HCT116 (cell line): ENCODE data around the gene HERPUD1. TPM values are rescaled to one million over a fixed set of nuclear protein-coding genes. Genes with fewer than 3 reads are reported as not detected.

Source experiments
- ATAC-seq: fragments of 200-7000 bp; cut with Tn5 transposase; 2 replicates; pipeline ENCODE4 v1.9.1; 2020; ENCODE audit warnings: mild to moderate bottlenecking, moderate library complexity
- BruUV-seq: library from RNA; stranded (reverse); fragments of 400-500 nt; replicated peaks from 2 replicates; lab custom pipeline; 2021; lab: Mats Ljungman, UMichigan
- CTCF ChIA-PET: fragments of 300-600 bp; sonication (Branson Sonifier 250); formaldehyde crosslinking; loops from one replicate; lab custom pipeline; 2021; ENCODE audit warnings: antibody characterized with exemption; lab: Charles Lee
- POLR2A ChIA-PET: fragments of 300-600, 350-600 bp; sonication (Branson Sonifier 250); formaldehyde crosslinking; loops from one replicate; lab custom pipeline; 2021; ENCODE audit warnings: antibody characterized with exemption; lab: Charles Lee
- RAD21 ChIA-PET, 2 experiments: fragments of 300-600 bp; sonication (Branson Sonifier 250); formaldehyde crosslinking; loops; one replicate each; lab custom pipeline; 2023; ENCODE audit warnings: low total read pairs in 2 of 2; ENCODE audit not compliant: uncharacterized antibody in 2 of 2, unreplicated experiment in 2 of 2, low non-redundant PET in 1 of 2; lab: Charles Lee
- DNase-seq: peaks from one replicate; pipeline ENCODE4 v3.0.0-alpha.2; 2010; ENCODE audit warnings: low read depth, low spot score
- H2AFZ ChIP-seq: fragments of 200-600 bp; shearing (Covaris generic), sonication (generic); 2 replicates; pipeline ENCODE4 v1.6.1; 2017; ENCODE audit warnings: low read depth, mixed run types, mixed read lengths, antibody characterized with exemption, low read length; ENCODE audit not compliant: poor library complexity, severe bottlenecking
- H3K27ac ChIP-seq: 2 replicates; pipeline ENCODE4 v1.5.1; 2012; ENCODE audit warnings: low read depth, low read length
- H3K27me3 ChIP-seq: fragments of 200-600 bp; sonication (generic); 2 replicates; pipeline ENCODE4 v1.6.1; 2016; ENCODE audit warnings: mixed run types, low read length, mixed read lengths; ENCODE audit not compliant: insufficient read depth
- H3K36me3 ChIP-seq, 2 experiments: fragments of 200-500 bp in 1 of 2; fragments of 200-600 bp in 1 of 2; sonication (Bioruptor generic) in 1 of 2; sonication (generic) in 1 of 2; 2 replicates each; pipeline versions ENCODE4 v1.5.1 to v1.6.1; 2014 to 2016; ENCODE audit warnings: low read length in 2 of 2, inconsistent platforms in 1 of 2, mixed read lengths in 1 of 2, mixed run types in 1 of 2; ENCODE audit not compliant: insufficient read depth in 2 of 2, control insufficient read depth in 1 of 2
- H3K4me1 ChIP-seq, 2 experiments: fragments of 200-600 bp in 1 of 2; sonication (generic) in 1 of 2; 2 replicates each; pipeline versions ENCODE4 v1.5.1 to v1.6.1; 2012 to 2017; ENCODE audit warnings: low read length in 2 of 2, inconsistent platforms in 1 of 2, mild to moderate bottlenecking in 1 of 2, mixed read lengths in 1 of 2, mixed run types in 1 of 2, moderate library complexity in 1 of 2; ENCODE audit not compliant: insufficient read depth in 2 of 2, control insufficient read depth in 1 of 2
- H3K4me2 ChIP-seq: fragments of 200-600 bp; sonication (generic); 2 replicates; pipeline ENCODE4 v1.6.1; 2017; ENCODE audit warnings: mixed run types, low read length, mixed read lengths
- H3K4me3 ChIP-seq, 2 experiments: fragments of 200-600 bp in 1 of 2; sonication (generic) in 1 of 2; replicated peaks in 1 of 2; 2 replicates each; pipeline ENCODE4 v1.5.1; 2011 to 2016; ENCODE audit warnings: low read length in 2 of 2, control low read depth in 1 of 2, low read depth in 1 of 2, mild to moderate bottlenecking in 1 of 2, mixed read lengths in 1 of 2, mixed run types in 1 of 2
- H3K79me2 ChIP-seq: fragments of 200-600 bp; sonication (generic); 2 replicates; pipeline ENCODE4 v1.6.1; 2017; ENCODE audit warnings: mild to moderate bottlenecking, mixed run types, low read length, moderate library complexity, mixed read lengths; ENCODE audit not compliant: insufficient read depth
- H3K9ac ChIP-seq: fragments of 200-600 bp; sonication (generic); 2 replicates; pipeline ENCODE4 v1.6.1; 2016; ENCODE audit warnings: low read length, mixed read lengths
- H3K9me2 ChIP-seq: fragments of 200-600 bp; sonication (generic), shearing (Covaris generic); 2 replicates; pipeline ENCODE4 v1.6.1; 2017; ENCODE audit warnings: mixed run types, mild to moderate bottlenecking, moderate library complexity; ENCODE audit not compliant: insufficient read depth
- H3K9me3 ChIP-seq, 2 experiments: fragments of 200-500 bp in 1 of 2; fragments of 200-600 bp in 1 of 2; sonication (Bioruptor generic) in 1 of 2; sonication (generic) in 1 of 2; 2 replicates each; pipeline ENCODE4 v1.6.1; 2014 to 2017; ENCODE audit warnings: low read length in 2 of 2, mixed read lengths in 2 of 2, inconsistent platforms in 1 of 2, low read depth in 1 of 2, mild to moderate bottlenecking in 1 of 2, mixed run types in 1 of 2, moderate library complexity in 1 of 2; ENCODE audit not compliant: control insufficient read depth in 1 of 2, insufficient read depth in 1 of 2
- H4K20me1 ChIP-seq: fragments of 200-600 bp; sonication (generic), shearing (Covaris generic); 2 replicates; pipeline ENCODE4 v1.6.1; 2017; ENCODE audit warnings: mixed run types, mild to moderate bottlenecking, moderate library complexity; ENCODE audit not compliant: insufficient read depth
- CBX3 ChIP-seq: IDR thresholded peaks from 2 replicates; pipeline ENCODE4 v1.6.1; 2012; ENCODE audit warnings: low read depth
- CEBPB ChIP-seq: IDR thresholded peaks from 2 replicates; pipeline ENCODE4 v1.6.1; 2012; ENCODE audit warnings: low read depth
- CTCF ChIP-seq, 3 experiments: fragments of 200-600 bp in 1 of 3; sonication (generic) in 1 of 3; IDR thresholded peaks in 2 of 3; conservative IDR thresholded peaks in 1 of 3; 2 replicates each; pipeline ENCODE4 v1.5.1; 2012 to 2017; ENCODE audit warnings: low read depth in 2 of 3, low read length in 2 of 3, antibody characterized with exemption in 1 of 3, borderline replicate concordance in 1 of 3, control low read depth in 1 of 3, mild to moderate bottlenecking in 1 of 3, mixed read lengths in 1 of 3, mixed run types in 1 of 3, moderate library complexity in 1 of 3; ENCODE audit not compliant: insufficient read depth in 1 of 3
- EGR1 ChIP-seq: IDR thresholded peaks from 2 replicates; pipeline ENCODE4 v1.6.1; 2012; ENCODE audit warnings: low read depth
- ELF1 ChIP-seq: IDR thresholded peaks from 2 replicates; pipeline ENCODE4 v1.6.1; 2012; ENCODE audit warnings: low read depth, borderline replicate concordance
- EZH2phosphoT487 ChIP-seq: fragments of 200-600 bp; IDR thresholded peaks from 2 replicates; pipeline ENCODE4 v1.6.1; 2018; ENCODE audit warnings: antibody characterized with exemption, borderline replicate concordance
- FOSL1 ChIP-seq: IDR thresholded peaks from 2 replicates; pipeline ENCODE4 v1.6.1; 2012; ENCODE audit warnings: low read depth
- JUND ChIP-seq: IDR thresholded peaks from 2 replicates; pipeline ENCODE4 v1.6.1; 2012
- POLR2A ChIP-seq: IDR thresholded peaks from 2 replicates; pipeline ENCODE4 v1.7.0; 2011; ENCODE audit warnings: borderline replicate concordance; ENCODE audit not compliant: insufficient read depth, insufficient read length; ENCODE audit errors: extremely low read depth
- RAD21 ChIP-seq: IDR thresholded peaks from 2 replicates; pipeline ENCODE4 v1.6.1; 2012; ENCODE audit warnings: low read depth, mild to moderate bottlenecking
- SP1 ChIP-seq: IDR thresholded peaks from 2 replicates; pipeline ENCODE4 v1.6.1; 2012; ENCODE audit warnings: low read depth
- SRF ChIP-seq: IDR thresholded peaks from 2 replicates; pipeline ENCODE4 v1.6.1; 2012; ENCODE audit warnings: low read depth
- TCF7L2 ChIP-seq: IDR thresholded peaks from 2 replicates; pipeline ENCODE4 v1.7.0; 2011; ENCODE audit warnings: borderline replicate concordance, inconsistent platforms; ENCODE audit not compliant: insufficient read depth, insufficient read length; ENCODE audit errors: extremely low read depth
- YY1 ChIP-seq: IDR thresholded peaks from 2 replicates; pipeline ENCODE4 v1.6.1; 2011; ENCODE audit warnings: low read length, low read depth, moderate library complexity, mild to moderate bottlenecking; ENCODE audit not compliant: insufficient replicate concordance; ENCODE audit errors: extremely low read depth
- ZBTB33 ChIP-seq: IDR thresholded peaks from 2 replicates; pipeline ENCODE4 v1.6.1; 2011; ENCODE audit warnings: mild to moderate bottlenecking, low read length, moderate library complexity; ENCODE audit not compliant: insufficient replicate concordance; ENCODE audit errors: extremely low read depth
- ZNF274 ChIP-seq: fragments of 200-500 bp; sonication (Bioruptor generic); IDR thresholded peaks from 2 replicates; pipeline ENCODE4 v1.6.1; 2014; ENCODE audit warnings: mild to moderate bottlenecking, low read depth, low read length, inconsistent platforms
- intact Hi-C: fragments of 100-400 bp; cut with micrococcal nuclease; formaldehyde crosslinking; loops from 2 replicates; pipeline ENCODE4 v1.10.0; 2022
- total RNA-seq: library from RNA; stranded (reverse); gene quantifications from one replicate; pipeline ENCODE4 v1.2.1, GENCODE V29; 2021; ENCODE audit not compliant: unreplicated experiment
- TF ChIP-seq, protein P1 (sequence below): IDR thresholded peaks from 2 replicates; pipeline ENCODE4 v1.6.1; 2012
- TF ChIP-seq, protein P2 (sequence below): IDR thresholded peaks from 2 replicates; pipeline ENCODE4 v1.6.1; 2012; ENCODE audit warnings: low read depth

HERPUD1 gene
- total RNA-seq, 1 experiment from 2014 or later: 113 TPM

DNA sequence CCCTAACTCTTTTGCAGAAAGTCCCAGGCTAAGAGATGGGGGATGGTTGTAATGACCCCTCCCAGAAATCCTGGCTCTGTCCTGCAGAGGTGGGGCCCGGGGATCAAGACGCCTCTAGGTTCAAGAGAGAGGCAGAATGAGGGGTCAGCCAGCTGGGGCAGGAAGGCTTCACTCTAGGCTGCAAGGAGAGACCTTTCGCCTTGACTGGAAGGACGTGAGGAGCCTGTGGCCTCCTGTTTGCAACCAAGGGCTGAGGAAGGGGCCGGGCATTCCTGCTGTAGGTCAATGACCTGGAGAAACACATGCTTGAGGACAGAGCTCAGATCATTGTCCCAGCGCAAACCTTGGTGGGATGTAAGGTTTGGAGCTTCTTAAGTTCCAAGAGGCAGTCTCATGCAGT, 21.1 kb downstream of the HERPUD1 start:
- no peak overlapping the region for H3K9ac ChIP-seq
- no peak overlapping the region for H3K4me2 ChIP-seq
- no peak overlapping the region for H2AFZ ChIP-seq
- no peak overlapping the region for H3K4me3 ChIP-seq
- ATAC-seq: no peak
- H3K27me3 ChIP-seq: no peaks in the 10 kb centered on the region
- DNase-seq: no peak
- H3K9me2 ChIP-seq: no peaks in the 10 kb centered on the region
- H3K79me2 ChIP-seq: no peaks in the 10 kb centered on the region
- intact Hi-C loops: no loop called here
- no peaks in the 10 kb centered on the region for H4K20me1 ChIP-seq
- H3K27ac ChIP-seq: no peak overlapping the region
- ChIA-PET POLR2A (no interaction called here), CTCF (interaction anchor here (1.0 to 1.5 kb wide), 3 partner anchors 9 to 14 kb away, joined by 3 to 6 read pairs (median 4); no protein-coding TSS in a partner anchor), RAD21 (interaction anchor here in 1 of 2 experiments (1.3 kb wide), 1 partner anchor 87 kb away, joined by 4 read pairs; no protein-coding TSS in a partner anchor)
- BruUV-seq: no TSS peak
- H3K36me3 ChIP-seq: no peaks in the 10 kb centered on the region
- no peaks in the 10 kb centered on the region for H3K4me1 ChIP-seq
- TF ChIP-seq ZNF274 (no peak), EGR1 (no peak), SP1 (no peak), TCF7L2 (no peak), RAD21 (no peak), FOSL1 (no peak), ELF1 (no peak), SRF (no peak), ZBTB33 (no peak), YY1 (no peak), JUND (no peak), EZH2phosphoT487 (no peak), CBX3 (no peak), POLR2A (no peak), CTCF (IDR thresholded peaks at IDR 0.05 in 2 of 3, conservative IDR thresholded peaks at IDR 0.05 in 1 of 3; ENCODE audit: borderline replicate concordance in 1 of 3, insufficient read depth in 1 of 3, low read depth in 2 of 3, low read length in 2 of 3) (no peak), CEBPB (no peak)
- TF ChIP-seq, protein P1, sequence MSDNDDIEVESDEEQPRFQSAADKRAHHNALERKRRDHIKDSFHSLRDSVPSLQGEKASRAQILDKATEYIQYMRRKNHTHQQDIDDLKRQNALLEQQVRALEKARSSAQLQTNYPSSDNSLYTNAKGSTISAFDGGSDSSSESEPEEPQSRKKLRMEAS: no peak
- TF ChIP-seq, protein P2, sequence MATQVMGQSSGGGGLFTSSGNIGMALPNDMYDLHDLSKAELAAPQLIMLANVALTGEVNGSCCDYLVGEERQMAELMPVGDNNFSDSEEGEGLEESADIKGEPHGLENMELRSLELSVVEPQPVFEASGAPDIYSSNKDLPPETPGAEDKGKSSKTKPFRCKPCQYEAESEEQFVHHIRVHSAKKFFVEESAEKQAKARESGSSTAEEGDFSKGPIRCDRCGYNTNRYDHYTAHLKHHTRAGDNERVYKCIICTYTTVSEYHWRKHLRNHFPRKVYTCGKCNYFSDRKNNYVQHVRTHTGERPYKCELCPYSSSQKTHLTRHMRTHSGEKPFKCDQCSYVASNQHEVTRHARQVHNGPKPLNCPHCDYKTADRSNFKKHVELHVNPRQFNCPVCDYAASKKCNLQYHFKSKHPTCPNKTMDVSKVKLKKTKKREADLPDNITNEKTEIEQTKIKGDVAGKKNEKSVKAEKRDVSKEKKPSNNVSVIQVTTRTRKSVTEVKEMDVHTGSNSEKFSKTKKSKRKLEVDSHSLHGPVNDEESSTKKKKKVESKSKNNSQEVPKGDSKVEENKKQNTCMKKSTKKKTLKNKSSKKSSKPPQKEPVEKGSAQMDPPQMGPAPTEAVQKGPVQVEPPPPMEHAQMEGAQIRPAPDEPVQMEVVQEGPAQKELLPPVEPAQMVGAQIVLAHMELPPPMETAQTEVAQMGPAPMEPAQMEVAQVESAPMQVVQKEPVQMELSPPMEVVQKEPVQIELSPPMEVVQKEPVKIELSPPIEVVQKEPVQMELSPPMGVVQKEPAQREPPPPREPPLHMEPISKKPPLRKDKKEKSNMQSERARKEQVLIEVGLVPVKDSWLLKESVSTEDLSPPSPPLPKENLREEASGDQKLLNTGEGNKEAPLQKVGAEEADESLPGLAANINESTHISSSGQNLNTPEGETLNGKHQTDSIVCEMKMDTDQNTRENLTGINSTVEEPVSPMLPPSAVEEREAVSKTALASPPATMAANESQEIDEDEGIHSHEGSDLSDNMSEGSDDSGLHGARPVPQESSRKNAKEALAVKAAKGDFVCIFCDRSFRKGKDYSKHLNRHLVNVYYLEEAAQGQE: no peak
- no peaks in the 10 kb centered on the region for H3K9me3 ChIP-seq
